K562 (cell line): ENCODE measurements around the gene IGSF21.

Source experiments
- CBFB ChIP-seq: sonication (generic); formaldehyde crosslinking; IDR thresholded peaks from 2 replicates; pipeline ENCODE4 v1.4.0; 2020; ENCODE audit warnings: mild to moderate bottlenecking, missing genetic modification reagents
- CHD2 ChIP-seq: IDR thresholded peaks from 2 replicates; pipeline ENCODE4 v1.6.1; 2011; ENCODE audit warnings: low read depth, low read length
- CREM ChIP-seq: IDR thresholded peaks from 2 replicates; pipeline ENCODE4 v1.6.1; 2014; ENCODE audit warnings: antibody characterized with exemption, low read depth
- NR3C1 ChIP-seq: sonication (generic); formaldehyde crosslinking; IDR thresholded peaks from 2 replicates; pipeline ENCODE4 v1.8.1; 2022; ENCODE audit warnings: missing genetic modification reagents
- POLR2A ChIP-seq: fragments of 450-650 bp; conservative IDR thresholded peaks from 2 replicates; pipeline ENCODE4 v1.6.1; 2016
- POLR2AphosphoS5 ChIP-seq: IDR thresholded peaks from 2 replicates; pipeline ENCODE4 v1.6.1; 2011; ENCODE audit warnings: mild to moderate bottlenecking, low read depth, low read length, moderate library complexity; ENCODE audit not compliant: control insufficient read depth, insufficient read depth
- RAD21 ChIP-seq, 2 experiments: fragments of 250-450 bp in 1 of 2; fragments of 450-650 bp in 1 of 2; sonication (Bioruptor Pico) in 1 of 2; formaldehyde crosslinking in 1 of 2; IDR thresholded peaks in 1 of 2; conservative IDR thresholded peaks in 1 of 2; 2 replicates each; pipeline versions ENCODE4 v1.4.0 to v1.8.0; 2020 to 2022; ENCODE audit warnings: mild to moderate bottlenecking in 2 of 2, moderate library complexity in 1 of 2
- RCOR1 ChIP-seq, 2 experiments: IDR thresholded peaks; 2 replicates each; pipeline ENCODE4 v1.6.1; 2012; ENCODE audit warnings: low read depth in 2 of 2, low read length in 2 of 2, borderline replicate concordance in 1 of 2, improper control_type of control experiment in 1 of 2
- TCF7 ChIP-seq: sonication (generic); IDR thresholded peaks from 2 replicates; pipeline ENCODE4 v1.6.1; 2016; ENCODE audit warnings: antibody characterized with exemption, borderline replicate concordance
- ZNF121 ChIP-seq: sonication (generic); formaldehyde crosslinking; conservative IDR thresholded peaks from 2 replicates; pipeline ENCODE4 v1.8.0; 2022; ENCODE audit warnings: missing genetic modification reagents
- ZNF780A ChIP-seq: fragments of 250-450 bp; sonication (Bioruptor Pico); IDR thresholded peaks from 2 replicates; pipeline ENCODE4 v1.5.0; 2021; ENCODE audit warnings: mild to moderate bottlenecking

- TF ChIP-seq ZNF780A (CRISPR knock-in tag) (no peak), NR3C1 (CRISPR knock-in tag) (no peak), RCOR1 (IDR thresholded peaks at IDR 0.05; ENCODE audit: borderline replicate concordance in 1 of 2, low read depth in 2 of 2, low read length in 2 of 2) (no peak), CREM (no peak), CBFB (CRISPR knock-in tag) (no peak), POLR2AphosphoS5 (no peak), CHD2 (no peak), ZNF121 (CRISPR knock-in tag) (no peak), RAD21 (CRISPR knock-in tag; conservative IDR thresholded peaks at IDR 0.05 in 1 of 2, IDR thresholded peaks at IDR 0.05 in 1 of 2) (no peak), TCF7 (no peak), POLR2A (no peak)
These were observed 71.4 kb downstream of the IGSF21 start for GRCh38 chr1:18179009-18179408.
